GM18909 (cell line): Measurements from ENCODE around the gene STKLD1.
"Not testable (repeated sequence)": the region's sequence is repeated elsewhere in the genome, so short reads cannot be mapped to it uniquely, and the experiment has no call there.

Source experiments
- ATAC-seq: cut with Tn5 transposase; IDR thresholded peaks from one replicate; pipeline ENCODE4 v1.9.1; 2021; ENCODE audit warnings: mild to moderate bottlenecking; ENCODE audit not compliant: unreplicated experiment, poor library complexity

STKLD1 gene

DNA sequence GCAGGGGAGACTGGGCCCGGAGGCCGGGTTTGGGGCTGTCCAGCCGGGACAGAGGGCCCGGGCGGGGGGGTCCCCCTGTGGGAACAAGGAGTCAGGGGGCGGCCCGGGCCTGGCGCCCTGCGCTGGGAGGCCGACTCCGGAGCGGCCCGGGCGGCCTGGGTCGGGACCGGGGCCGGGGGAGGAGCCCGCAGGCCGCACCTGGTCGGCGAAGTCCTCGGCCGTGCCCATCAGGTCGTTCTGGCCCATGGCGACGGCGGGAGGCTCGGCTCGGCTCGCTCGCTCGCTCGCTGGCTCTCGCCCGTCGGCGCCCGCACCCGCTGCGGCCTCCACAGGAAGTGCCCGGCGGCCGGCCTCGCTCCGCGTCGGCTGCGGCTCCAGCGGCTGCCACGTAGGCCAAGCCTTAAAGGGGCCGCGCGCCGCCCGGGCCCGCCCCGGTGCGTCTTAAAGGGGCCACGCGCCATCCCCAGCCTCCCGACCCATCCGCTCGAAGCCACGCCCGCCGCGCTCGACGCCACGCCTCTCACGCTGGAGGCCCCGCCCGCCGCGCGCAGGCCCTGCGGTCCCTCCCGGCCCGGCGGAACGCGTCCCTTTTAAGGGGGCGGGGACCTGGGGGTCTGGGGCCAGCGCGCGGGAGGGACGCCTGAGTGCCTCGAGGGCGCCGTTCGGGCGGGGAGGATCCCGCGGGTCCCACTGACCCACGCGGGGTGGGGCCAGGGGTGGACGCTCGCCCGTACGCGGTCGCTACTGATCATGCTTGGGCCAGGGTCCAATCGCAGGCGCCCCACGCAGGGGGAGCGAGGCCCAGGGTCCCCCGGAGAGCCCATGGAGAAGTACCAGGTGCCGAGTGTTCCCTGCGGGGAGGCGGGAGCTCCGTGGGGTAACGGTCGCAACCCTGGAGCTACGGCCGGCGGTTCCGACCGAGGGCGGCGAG lies at the start of gene STKLD1, which contains the start of gene SURF4:
Gene STKLD1 (plus strand): TSS at position 643 of the 931 bp plus-strand sequence. CDS start 108 bp downstream, at position 751.
Gene SURF4 (minus strand): TSS at position 337 of the 931 bp plus-strand sequence. CDS start 91 bp downstream, at position 246.
- ATAC-seq, result peak; percentile 90

DNA sequence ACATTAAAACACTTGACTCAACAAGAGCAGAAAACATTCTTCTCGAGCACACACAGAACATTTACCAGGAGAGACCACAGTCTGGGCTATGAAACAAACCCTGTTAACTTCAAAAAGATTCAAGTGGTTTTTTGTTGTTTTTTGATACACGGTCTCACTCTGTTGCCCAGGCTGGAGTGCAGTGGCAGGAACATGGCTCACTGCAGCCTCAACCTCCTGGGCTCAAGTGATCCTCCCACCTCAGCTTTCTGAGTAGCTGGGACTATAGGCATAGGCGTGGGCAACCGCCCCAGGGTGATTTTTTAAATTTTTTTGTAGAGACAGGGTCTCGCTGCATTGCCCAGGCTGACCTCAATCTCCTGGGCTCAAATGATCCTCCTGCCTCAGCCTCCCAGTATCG lies 49.1 kb upstream of the STKLD1 start:
- ATAC-seq, result not testable (repeated sequence)

DNA sequence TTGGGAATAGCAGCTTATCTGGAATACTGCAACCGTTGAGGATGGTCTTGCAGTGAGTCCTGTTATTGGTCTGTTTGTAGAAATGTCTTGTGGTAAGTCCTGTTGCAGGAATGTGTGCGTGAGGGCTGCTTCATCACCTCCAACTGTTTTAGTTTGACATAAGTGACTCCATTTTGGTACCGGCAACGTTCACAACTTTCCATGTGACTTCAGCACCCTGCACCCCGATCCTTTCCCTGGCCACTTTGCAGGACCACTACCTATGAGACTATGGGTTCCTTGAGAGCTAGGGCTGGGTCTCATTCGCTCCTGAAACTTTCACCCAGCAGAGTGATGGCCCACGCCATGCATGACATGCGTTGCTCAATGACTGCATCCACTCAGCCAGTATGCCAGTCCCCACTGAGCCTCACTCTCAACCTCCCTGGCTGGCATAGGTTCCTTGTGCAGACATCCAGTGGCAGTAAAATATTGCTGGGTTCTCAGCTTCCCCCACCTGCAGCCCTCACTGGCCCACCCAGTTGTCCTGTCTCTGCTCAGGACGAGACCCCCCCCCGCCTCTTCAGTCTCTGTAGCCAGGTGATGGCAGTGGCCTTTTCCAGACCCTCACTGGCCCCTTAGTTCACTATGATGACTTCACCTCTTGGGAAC lies 48.2 kb upstream of the STKLD1 start:
- no peak for ATAC-seq

DNA sequence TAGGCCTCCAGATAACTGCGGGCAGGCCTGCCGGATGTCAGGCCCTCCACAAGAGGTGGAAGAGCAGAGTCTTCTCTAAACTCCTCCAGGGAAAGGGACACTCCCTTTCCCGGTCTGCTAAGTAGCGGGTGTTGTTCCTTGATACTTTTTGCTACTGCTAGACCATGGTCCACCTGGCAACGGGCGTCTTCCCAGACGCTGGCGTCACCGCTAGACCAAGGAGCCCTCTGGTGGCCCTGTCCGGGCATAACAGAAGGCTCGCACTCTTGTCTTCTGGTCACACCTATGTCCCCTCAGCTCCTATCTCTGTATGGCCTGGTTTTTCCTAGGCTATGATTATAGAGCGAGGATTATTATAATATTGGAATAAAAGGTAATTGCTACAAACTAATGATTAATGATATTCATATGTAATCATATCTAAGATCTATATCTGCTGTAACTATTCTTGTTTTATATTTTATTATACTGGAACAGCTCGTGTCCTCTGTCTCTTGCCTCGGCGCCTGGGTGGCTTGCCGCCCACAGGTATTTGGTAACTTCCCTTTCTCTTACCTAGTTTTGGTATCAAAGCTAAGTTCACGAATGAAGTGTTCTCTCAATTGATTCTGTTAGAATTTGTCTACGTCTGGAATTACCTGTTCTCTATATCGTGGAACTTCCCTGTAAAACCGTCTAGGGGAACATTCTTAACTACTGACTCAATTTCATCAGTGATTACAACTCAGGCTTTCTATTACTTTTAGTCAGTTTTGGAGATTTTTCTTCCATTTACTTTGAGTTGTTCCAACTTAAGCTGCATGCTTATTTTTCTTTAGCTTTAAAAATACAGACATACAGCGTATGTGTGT lies 46.6 kb upstream of the STKLD1 start:
- ATAC-seq, result not testable (repeated sequence)

DNA sequence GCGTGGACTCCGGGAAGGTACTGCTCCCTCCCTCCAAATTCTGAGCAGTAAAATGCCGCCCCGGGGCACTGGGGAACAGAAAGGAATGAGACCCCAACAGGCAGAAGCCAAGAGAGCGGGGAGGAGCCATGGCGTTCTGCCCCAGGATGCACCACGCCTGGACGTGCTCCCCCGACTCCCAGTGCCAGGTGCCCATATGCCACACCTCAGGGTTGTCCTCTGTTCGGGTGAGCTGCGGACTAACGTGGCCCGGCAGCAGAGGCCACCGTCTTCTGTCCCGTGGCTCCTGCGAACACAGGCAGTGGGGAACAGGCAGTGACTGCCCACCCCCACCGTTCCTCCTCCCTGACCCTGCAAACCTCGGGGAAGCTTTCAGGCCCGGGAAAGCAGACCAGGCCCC lies 44.9 kb upstream of the STKLD1 start:
- ATAC-seq, result no peak

DNA sequence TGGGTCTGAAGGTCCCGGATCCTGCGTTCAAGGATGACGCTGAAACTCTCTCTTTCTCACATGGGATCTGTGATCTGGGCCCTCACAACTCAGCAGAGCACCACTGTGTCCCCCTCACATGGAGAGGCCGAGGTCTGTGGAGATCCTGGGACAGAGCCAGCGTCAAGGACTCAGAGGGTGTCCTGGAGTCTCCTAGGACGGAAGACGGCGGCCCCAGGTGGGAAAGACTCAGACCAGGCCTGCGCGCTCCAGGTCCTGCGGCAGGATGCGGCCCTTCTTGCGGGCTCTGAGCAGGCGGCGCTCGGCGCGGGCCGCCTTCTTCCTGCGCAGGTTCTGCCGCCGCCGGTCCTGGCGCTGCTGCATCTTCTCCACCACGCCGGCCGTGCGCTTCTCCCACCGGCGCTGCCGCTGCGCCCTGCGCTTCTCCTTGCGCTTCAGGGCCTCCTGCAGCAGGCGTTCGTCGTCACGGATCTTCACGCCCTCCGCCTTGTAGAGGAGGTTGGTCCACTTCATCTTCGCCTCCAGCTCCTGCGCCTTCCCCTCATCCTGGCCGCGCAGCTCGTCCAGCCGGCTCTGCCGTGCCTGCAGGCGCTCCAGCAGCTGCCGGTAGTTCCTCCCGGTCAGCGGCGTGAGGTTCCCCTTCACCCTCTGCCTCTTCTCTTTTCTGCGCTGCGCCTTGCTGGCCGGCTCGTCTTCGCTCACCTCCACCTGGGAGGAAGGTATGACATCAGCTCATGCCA lies 44.4 kb upstream of the STKLD1 start:
- ATAC-seq, result no peak

DNA sequence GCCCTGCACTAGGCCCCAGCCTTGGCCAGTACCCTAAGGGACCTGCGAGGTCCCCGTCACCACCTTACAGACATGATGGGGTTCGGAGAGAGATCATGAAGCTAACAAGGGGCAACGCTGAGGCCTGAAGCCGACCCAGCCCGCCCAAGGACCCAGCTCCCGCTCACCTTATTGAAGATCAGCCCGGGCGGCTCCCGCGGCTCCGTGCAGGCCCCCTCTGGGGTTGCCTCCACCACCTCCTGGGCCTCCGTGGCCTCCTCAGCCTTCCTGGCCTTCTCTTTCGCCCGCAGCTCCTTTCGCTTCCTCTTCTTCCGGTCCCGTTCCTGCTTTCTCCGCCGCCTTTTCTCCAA lies 43.8 kb upstream of the STKLD1 start:
- no peak for ATAC-seq

DNA sequence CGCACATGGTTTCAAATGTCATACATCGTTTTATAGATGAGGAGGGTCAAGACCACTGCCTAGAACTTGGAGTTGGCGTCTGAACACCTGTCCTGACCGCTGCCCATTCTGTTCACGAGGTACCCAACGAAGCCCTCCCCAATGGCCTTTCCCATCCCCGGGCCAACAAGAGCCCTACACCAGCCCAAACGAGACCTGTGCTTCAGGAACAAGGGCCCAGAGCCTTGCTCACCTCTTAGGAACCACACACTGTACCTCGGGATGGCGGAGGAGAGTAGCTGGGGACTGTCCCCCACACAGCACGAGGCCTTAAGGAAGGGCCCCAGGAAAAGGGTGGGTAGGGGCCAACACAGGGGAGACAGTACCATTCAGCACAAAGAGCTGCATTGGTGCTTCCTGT lies 43.2 kb upstream of the STKLD1 start:
- ATAC-seq, result no peak

DNA sequence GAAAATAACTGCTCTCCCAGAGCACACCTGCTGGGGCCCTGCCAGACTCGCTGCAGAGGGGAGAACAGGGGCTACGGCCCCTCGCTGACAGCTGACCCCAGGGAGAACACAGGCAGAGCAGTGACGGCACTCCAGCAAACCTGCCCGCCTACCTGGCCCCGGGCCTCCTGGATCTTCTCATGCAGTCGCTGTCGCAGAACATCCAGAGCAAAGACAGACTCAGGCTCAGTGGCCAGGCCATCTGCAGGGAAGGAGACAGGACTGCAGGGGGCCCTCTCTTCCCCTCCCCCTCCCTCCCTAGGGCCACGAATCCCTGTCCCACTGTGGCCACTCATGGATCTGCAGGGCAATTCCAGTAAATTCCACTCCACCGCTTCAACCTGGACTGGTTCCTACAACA lies 42.6 kb upstream of the STKLD1 start:
- no peak for ATAC-seq

DNA sequence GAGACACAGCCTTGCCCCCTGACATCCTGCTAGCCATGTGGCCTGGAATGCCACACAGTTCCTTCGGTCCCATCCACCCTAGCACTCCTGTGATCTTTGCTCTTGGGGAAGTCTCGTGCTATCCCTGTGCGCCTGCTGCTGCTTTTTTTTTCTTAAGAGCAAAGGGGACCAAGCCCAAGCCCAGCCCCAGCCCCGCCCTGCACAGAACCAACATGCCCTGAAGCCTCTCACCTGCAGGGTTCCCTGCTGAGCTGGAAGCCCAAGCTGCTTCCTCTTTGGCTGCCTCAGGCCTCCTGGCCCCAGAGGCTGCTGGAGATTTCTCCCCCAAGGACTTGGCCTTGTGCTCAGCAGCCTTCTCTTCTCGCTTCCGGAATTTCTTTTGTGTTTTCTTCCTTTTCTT lies 42.0 kb upstream of the STKLD1 start:
- ATAC-seq, result no peak

DNA sequence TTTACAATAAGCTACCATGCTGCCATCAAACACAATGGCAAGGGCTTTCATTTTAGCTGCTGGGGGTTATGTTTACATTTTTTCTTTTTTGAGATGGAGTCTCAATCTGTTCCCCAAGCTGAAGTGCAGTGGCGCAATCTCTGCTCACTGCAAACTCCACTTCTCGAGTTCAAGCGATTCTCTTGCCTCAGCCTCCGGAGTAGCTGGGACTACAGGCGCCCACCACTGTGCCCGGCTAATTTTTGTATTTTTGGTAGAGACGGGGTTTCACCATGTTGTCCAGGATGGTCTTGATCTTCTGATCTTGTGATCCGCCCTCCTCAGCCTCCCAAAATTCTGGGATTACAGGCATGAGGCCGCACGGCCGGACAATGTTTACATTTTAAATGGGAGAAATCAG lies 41.3 kb upstream of the STKLD1 start:
- ATAC-seq, result not testable (repeated sequence)

DNA sequence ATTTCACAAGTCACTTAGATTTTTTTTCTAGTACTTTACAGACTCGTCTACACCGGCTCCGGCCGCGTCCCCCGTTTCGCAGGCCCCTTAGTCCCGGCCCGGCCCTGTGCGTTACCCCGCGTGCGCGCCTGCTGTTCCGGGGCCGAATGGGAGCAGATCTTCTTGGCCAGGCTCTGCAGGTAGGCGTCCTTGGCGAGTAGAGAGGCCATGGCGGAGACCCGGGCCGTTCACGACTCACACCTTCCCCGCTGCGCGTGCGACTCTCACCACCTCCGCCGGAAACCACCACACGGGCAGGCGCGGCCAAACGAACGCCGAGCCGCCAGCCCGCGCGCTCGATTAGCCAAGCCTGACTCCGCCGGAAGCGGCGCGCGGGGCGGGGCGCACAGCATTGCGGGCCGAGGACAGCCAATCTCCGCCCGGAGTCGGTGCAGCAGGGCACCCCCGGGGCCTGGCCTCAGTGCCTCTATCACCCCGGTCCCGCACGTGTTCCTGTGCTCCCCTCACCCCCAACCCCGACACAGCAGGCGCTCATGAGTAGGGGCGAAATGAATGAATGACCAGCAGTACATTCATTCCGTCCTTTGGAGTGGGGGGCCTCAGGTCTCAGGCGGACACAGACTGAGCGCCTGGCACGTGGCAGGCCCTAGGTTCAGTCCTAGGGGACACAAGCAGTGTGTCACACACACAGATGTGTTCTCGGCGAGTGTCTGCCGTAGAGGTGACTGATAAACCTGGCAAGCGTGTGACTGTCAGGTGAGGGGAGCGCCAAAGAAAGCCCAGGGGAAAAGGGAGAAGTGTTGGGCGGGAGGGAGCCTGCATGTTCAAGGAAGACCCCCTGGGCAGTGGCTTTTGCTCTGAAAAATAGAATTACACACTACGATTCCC lies 40.0 kb upstream of the STKLD1 start, which contains the start of gene SURF6:
Gene SURF6 (minus strand): TSS at position 265 of the 888 bp plus-strand sequence. CDS start 56 bp downstream, at position 209.
- peak; percentile 82 for ATAC-seq

DNA sequence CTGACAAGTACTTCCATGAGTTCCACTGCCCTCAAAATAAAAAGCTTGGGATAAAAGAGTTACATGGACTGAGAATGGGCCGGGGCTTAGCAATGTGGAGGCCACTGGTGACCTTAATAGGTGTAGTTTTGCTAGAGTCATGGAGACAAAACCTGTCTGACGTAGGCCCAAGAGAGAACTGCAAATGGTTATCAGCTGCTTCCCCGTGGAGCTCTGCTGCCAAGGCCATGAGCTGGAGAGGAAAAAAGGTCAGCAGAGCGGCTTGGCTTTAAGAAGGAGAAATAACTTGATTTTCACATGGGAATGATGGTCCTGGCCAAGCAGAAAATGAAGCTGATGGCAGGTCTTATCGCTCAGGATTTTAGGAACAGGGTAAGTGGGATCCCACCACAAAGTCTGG lies 36.5 kb upstream of the STKLD1 start:
- ATAC-seq, result no peak

DNA sequence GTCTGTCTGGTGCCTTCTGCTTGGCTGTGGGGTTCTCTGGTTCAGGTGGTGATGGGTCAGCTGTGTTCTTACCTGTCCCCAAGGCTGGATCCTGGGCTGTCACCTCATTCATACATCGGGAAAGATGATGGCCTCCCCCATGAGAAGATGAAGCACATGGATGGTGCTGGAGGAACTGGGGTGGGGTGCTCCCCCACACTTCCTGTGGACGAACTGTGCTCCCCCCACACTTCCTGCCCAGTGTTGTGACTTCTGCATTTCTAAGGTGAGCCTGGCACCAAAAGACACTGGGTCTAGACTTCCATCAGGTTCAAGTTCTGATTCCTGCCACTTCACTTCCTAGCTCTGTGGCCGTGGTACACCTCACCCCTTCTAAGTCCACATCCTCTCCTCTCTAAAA lies 35.9 kb upstream of the STKLD1 start:
- no peak for ATAC-seq

DNA sequence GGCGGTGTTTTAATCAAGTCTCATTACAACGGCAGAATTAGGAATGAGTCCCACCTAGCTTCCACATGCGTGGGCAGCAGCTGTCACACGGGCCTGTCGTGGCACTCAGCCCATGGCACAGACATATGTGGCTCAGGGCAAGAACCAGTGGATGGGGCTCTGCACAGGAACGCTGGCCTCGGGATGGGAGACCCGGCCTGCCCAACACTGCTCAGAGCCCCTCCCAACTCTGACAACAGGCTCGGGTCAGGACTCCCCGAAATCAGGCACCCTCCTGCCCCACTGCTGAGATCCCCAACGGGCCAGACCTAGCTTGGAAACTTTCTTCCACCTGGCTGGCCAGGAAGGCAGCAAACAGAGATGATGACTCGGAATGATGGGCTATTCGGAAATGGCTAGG lies 35.2 kb upstream of the STKLD1 start:
- no peak for ATAC-seq

DNA sequence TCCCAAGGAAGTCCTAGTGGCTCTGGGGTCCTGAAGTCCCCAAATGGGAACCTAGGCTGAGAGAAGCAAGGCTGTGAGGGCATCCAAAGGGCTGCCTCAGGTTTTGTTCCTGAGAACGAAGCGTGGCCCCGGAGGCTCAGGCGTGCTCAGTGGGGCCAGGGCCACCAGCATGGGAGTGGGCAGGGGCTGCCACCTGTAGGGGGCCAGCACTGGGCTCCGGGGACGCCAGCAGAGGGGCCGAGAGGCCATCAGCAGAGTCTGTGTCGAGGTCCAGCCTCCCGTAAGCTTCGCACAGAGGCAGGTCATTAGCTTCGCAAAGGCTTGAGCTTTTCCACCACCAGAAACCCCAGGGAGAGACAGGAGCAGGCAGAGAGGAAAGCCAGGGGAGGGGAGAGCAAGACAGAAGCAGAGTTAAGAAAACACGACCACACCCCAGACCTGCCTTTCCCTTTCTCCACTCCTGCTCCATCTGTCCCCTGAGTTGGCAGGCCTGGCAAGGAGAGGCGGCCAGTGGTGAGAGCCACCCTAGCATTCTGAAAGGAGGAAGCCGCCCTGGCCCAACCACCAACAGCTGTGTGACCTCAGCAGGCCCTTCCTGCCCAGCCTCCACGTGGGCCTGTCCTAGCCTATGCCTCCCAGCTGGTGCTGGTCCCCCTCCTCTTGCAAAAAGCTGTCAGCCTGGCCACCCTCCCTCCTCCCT lies 34.6 kb upstream of the STKLD1 start:
- no peak for ATAC-seq

DNA sequence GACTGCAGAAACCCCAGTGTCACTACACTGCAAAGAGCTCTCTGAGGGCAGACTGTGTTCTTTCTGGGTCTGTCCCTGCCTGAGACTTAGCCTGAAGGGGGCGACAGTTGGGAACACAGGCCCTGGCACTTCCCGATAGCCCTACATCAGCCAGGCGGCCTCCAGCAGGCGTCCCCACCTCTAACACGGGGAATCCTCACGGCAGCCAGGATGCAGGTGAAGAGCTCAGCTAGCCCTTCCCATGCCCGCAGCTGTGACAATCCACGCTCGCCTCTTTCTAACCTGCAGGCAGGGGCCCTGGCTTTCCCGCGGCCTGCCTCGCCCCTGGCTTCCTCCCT lies 34.1 kb upstream of the STKLD1 start:
- ATAC-seq, result no peak

DNA sequence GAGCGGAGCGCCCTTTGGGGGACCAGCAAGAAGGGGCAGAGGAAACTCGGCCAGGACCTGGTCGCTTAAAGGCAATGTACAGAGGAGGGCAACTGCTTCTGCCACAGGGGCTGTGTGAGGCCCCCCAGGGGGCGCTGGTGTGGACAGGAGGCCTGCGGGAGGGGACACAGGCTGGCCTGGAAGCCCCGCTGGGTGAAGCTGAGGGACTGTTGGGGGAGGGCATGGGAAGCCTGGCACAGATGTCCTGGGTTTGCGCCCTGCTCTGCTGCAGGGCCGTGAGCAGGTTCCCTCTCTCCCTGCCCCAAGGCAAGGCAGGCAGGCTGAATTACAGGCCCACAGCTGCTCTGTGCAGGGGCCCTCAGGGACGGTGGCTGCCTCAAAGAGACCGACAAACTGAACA lies 33.6 kb upstream of the STKLD1 start:
- no peak for ATAC-seq
